IPS-20b (cell line): ENCODE results near the gene IL17REL.

Experiments
- H3K27ac ChIP-seq: one replicate; pipeline ENCODE4 v1.5.1; 2013; ENCODE audit warnings: low read length
- H3K27me3 ChIP-seq: 2 replicates; pipeline ENCODE4 v1.6.1; 2013; ENCODE audit warnings: mild to moderate bottlenecking, low read length, inconsistent platforms; ENCODE audit not compliant: insufficient read depth
- H3K36me3 ChIP-seq: 2 replicates; pipeline ENCODE4 v1.6.1; 2013; ENCODE audit warnings: low read depth, mild to moderate bottlenecking, inconsistent platforms, low read length, moderate library complexity; ENCODE audit not compliant: insufficient read depth
- H3K4me1 ChIP-seq: 2 replicates; pipeline ENCODE4 v1.6.1; 2013; ENCODE audit warnings: mild to moderate bottlenecking, control low read depth, inconsistent platforms, low read length, moderate library complexity; ENCODE audit not compliant: insufficient read depth
- H3K4me3 ChIP-seq: 2 replicates; pipeline ENCODE4 v1.5.1; 2013; ENCODE audit warnings: mild to moderate bottlenecking, low read length, inconsistent platforms
- H3K9ac ChIP-seq: 2 replicates; pipeline ENCODE4 v1.6.1; 2013; ENCODE audit warnings: low read depth, mild to moderate bottlenecking, inconsistent platforms, low read length, moderate library complexity
- H3K9me3 ChIP-seq: 2 replicates; pipeline ENCODE4 v1.6.1; 2013; ENCODE audit warnings: mild to moderate bottlenecking, low read depth, low read length, inconsistent platforms; ENCODE audit not compliant: insufficient read depth

IL17REL gene

DNA sequence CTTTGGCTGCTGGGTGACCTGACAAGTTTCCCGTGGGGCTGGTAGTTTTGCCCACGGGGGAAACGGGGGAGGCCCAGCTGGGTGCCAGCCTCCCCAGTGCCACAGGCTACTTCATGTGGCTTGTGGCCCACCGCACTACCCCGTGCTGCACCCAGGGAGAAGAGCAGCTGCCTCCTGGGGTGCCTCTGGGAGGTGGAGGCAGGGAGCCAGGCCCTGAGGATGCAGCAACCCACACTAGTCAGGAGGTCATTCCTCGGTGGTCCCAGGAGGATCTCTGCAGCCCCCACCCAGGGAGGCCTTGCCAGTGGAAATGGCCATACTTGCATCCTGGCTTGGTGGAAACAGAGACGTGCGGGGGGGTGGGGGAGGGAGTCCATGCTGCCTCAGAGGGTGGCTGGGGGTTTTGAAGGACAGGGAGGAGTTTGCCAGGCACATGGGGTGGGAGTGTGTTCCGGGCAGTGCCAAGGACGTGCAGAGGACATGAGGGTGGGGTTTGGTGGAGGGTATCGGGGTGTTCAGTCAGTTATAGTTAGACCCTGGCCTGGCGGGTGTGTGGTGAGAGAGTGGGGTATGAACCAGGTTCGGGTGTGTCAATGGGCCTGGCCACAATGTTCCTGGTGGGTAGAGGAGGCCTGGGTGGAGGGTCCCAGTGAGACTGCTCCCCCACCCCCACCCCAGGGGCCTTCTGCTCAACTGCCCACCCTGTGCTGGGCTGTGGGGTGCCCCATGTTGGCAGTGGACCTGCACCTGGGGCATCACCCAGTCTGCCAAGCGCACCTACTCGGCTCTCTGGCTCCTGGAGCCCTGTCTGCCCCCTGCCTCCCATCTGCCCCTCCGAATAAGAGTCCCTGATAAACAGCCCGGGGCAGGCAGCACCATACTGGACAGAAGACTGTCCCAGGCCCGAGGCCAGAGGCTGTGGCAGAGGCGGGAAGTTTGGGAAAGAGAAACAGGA is 48.2 kb downstream of the IL17REL start:
- H3K36me3 ChIP-seq = peaks cover 18% of the 10 kb centered on the region; the same call in 1 of the 2 replicates
- H3K4me1 ChIP-seq = no peaks in the 10 kb centered on the region; the same call in 1 of the 2 replicates
- H3K4me3 ChIP-seq = no peak overlapping the region
- H3K9me3 ChIP-seq = no peaks in the 10 kb centered on the region
- no peak overlapping the region for H3K27ac ChIP-seq
- H3K27me3 ChIP-seq = peaks cover 11% of the 10 kb centered on the region; the same call in 1 of the 2 replicates
- no peak overlapping the region for H3K9ac ChIP-seq

DNA sequence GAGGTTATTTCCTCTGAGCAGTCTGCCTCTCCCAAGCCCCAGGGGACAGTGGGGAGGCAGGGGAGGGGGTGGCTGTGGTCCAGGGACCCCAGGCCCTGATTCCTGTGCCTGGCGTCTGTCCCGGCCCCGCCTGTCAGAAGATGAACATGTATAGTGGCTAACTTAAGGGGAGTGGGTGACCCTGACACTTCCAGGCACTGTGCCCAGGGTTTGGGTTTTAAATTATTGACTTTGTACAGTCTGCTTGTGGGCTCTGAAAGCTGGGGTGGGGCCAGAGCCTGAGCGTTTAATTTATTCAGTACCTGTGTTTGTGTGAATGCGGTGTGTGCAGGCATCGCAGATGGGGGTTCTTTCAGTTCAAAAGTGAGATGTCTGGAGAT is 48.9 kb downstream of the IL17REL start:
- H3K36me3 ChIP-seq = peaks cover 18% of the 10 kb centered on the region; the same call in 1 of the 2 replicates
- H3K9ac ChIP-seq = no peak overlapping the region
- no peaks in the 10 kb centered on the region for H3K9me3 ChIP-seq
- no peak overlapping the region for H3K27ac ChIP-seq
- H3K4me1 ChIP-seq = no peaks in the 10 kb centered on the region; the same call in 1 of the 2 replicates
- H3K4me3 ChIP-seq = no peak overlapping the region
- H3K27me3 ChIP-seq = peaks cover 17% of the 10 kb centered on the region; the same call in 1 of the 2 replicates

DNA sequence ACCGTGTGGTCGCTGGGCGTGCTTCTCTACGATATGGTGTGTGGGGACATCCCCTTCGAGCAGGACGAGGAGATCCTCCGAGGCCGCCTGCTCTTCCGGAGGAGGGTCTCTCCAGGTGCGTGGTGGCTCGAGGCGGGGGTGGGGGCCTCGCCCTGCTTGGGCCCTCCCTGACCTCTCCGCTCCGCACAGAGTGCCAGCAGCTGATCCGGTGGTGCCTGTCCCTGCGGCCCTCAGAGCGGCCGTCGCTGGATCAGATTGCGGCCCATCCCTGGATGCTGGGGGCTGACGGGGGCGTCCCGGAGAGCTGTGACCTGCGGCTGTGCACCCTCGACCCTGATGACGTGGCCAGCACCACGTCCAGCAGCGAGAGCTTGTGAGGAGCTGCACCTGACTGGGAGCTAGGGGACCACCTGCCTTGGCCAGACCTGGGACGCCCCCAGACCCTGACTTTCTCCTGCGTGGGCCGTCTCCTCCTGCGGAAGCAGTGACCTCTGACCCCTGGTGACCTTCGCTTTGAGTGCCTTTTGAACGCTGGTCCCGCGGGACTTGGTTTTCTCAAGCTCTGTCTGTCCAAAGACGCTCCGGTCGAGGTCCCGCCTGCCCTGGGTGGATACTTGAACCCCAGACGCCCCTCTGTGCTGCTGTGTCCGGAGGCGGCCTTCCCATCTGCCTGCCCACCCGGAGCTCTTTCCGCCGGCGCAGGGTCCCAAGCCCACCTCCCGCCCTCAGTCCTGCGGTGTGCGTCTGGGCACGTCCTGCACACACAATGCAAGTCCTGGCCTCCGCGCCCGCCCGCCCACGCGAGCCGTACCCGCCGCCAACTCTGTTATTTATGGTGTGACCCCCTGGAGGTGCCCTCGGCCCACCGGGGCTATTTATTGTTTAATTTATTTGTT is 49.6 kb downstream of the IL17REL start:
- Histone ChIP-seq H3K9ac (peak overlapping the region; percentile 65; the same call in 1 of the 2 replicates), H3K36me3 (peaks cover 18% of the 10 kb centered on the region; the same call in 1 of the 2 replicates), H3K27me3 (peaks cover 17% of the 10 kb centered on the region; the same call in 1 of the 2 replicates), H3K27ac (no peak overlapping the region), H3K9me3 (no peaks in the 10 kb centered on the region), H3K4me3 (peak overlapping the region; percentile 51; the same call in 1 of the 2 replicates), H3K4me1 (no peaks in the 10 kb centered on the region; the same call in 1 of the 2 replicates)

DNA sequence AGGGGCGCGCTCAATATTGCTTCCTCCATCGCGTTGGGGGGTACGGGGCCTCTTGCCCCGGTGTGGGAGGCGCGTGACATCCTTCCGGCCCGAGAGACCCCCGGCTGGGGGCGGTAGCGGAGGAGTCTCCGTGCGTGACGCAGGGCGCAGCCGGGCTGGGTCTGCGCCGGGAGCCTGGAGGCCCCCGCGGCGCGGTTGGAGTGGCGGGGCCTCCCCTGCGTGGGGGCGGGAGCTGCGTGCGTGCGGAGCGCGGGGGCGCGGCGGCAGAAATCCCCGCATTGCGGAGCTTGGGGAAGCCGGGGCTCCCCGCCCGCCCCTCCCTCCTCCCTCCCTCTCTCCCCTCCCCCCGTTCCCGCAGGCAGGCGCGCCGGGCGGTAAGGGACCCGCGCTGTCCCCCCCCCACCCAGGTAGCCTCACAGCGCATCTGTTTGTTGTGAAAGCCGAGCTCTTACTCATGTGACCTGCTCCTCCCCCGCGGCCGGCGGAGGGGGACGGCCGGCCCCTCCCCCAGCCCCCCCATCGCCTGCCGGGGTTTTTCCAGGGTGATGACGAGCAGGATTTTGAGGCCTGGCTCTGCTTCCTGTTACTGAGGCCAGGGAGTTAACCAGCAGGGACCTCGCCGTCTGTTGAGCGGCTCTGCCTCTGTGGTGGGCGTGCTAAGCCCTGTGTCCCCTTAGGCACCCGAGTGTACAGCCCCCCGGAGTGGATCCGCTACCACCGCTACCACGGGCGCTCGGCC is 50.4 kb downstream of the IL17REL start:
- H3K9me3 ChIP-seq = no peaks in the 10 kb centered on the region
- H3K36me3 ChIP-seq = peaks cover 18% of the 10 kb centered on the region; the same call in 1 of the 2 replicates
- H3K27ac ChIP-seq = no peak overlapping the region
- peaks cover 17% of the 10 kb centered on the region; the same call in 1 of the 2 replicates for H3K27me3 ChIP-seq
- H3K4me1 ChIP-seq = no peaks in the 10 kb centered on the region; the same call in 1 of the 2 replicates
- H3K9ac ChIP-seq = peak overlapping the region; percentile 65; the same call in 1 of the 2 replicates
- H3K4me3 ChIP-seq = peak overlapping the region; percentile 78

DNA sequence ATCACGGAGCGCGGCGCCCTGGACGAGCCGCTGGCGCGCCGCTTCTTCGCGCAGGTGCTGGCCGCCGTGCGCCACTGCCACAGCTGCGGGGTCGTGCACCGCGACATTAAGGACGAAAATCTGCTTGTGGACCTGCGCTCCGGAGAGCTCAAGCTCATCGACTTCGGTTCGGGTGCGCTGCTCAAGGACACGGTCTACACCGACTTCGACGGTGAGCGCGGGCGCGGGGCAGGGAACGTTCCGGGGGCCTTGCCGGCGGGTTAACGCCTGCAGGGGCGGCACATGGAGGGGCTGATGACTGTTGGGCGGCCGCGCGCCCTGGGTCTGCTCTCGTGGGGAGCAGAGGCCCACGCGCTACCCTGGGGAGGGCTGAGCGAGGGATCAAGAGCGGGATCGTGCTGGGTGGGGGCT is 51.0 kb downstream of the IL17REL start:
- Histone ChIP-seq H3K9ac (peak overlapping the region; percentile 45; the same call in 1 of the 2 replicates), H3K4me1 (no peaks in the 10 kb centered on the region; the same call in 1 of the 2 replicates), H3K4me3 (peak overlapping the region; percentile 78), H3K27ac (no peak overlapping the region), H3K36me3 (peaks cover 18% of the 10 kb centered on the region; the same call in 1 of the 2 replicates), H3K9me3 (no peaks in the 10 kb centered on the region), H3K27me3 (peaks cover 17% of the 10 kb centered on the region; the same call in 1 of the 2 replicates)

DNA sequence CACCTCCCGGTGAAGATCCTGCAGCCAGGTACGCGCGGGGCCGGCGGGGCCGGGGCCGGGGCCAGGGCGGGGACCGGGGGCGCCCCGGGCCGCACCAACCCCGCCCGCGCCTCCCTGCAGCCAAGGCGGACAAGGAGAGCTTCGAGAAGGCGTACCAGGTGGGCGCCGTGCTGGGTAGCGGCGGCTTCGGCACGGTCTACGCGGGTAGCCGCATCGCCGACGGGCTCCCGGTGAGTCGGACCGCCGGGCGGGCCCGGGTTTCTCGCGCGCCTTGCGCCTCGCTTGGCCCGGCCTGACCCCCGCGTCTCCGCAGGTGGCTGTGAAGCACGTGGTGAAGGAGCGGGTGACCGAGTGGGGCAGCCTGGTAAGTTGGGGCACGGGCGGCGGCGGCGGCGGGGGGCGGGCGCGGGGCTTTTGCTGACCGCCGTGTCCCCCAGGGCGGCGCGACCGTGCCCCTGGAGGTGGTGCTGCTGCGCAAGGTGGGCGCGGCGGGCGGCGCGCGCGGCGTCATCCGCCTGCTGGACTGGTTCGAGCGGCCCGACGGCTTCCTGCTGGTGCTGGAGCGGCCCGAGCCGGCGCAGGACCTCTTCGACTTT is 51.5 kb downstream of the IL17REL start:
- Histone ChIP-seq H3K27me3 (peaks cover 17% of the 10 kb centered on the region; the same call in 1 of the 2 replicates), H3K9ac (peak overlapping the region; percentile 45; the same call in 1 of the 2 replicates), H3K36me3 (peaks cover 18% of the 10 kb centered on the region; the same call in 1 of the 2 replicates), H3K4me1 (no peaks in the 10 kb centered on the region; the same call in 1 of the 2 replicates), H3K9me3 (no peaks in the 10 kb centered on the region), H3K4me3 (peak overlapping the region; percentile 78), H3K27ac (no peak overlapping the region)

DNA sequence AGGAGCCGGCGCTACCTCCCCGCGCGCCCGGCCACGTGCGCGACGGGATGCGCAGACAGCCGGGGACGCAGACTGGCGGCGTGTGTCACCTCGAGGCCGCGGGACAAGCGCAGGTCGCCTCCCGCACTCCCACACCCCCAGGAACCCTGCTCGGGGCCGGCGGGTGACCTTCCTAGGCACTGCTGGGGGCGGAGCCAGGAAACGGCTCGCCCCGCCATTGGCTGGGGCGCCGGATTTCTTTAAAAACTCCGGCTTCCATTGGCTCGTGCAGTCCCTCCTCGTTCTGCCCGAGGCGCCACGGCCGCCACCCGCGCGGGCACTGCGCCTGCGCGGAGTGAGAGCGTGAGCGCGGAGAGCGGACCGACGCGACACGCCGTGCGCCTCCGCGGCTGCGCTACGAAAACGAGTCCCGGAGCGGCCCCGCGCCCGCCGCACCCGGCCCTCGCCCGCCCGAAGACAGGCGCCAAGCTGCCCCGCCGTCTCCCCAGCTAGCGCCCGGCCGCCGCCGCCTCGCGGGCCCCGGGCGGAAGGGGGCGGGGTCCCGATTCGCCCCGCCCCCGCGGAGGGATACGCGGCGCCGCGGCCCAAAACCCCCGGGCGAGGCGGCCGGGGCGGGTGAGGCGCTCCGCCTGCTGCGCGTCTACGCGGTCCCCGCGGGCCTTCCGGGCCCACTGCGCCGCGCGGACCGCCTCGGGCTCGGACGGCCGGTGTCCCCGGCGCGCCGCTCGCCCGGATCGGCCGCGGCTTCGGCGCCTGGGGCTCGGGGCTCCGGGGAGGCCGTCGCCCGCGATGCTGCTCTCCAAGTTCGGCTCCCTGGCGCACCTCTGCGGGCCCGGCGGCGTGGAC is 52.2 kb downstream of the IL17REL start, which contains the start of gene PIM3:
Gene PIM3 (plus strand): TSS at position 614 of the 846 bp plus-strand sequence. CDS start 176 bp downstream, at position 790.
- H3K36me3 ChIP-seq = peaks cover 18% of the 10 kb centered on the region; the same call in 1 of the 2 replicates
- H3K9me3 ChIP-seq = no peaks in the 10 kb centered on the region
- H3K9ac ChIP-seq = peak within 1 kb of the TSS; percentile 59; the same call in 1 of the 2 replicates
- H3K27ac ChIP-seq = no peak within 1 kb of the TSS
- H3K27me3 ChIP-seq = peaks cover 17% of the 10 kb centered on the region; the same call in 1 of the 2 replicates
- peak within 1 kb of the TSS; percentile 78 for H3K4me3 ChIP-seq
- no peaks in the 10 kb centered on the region; the same call in 1 of the 2 replicates for H3K4me1 ChIP-seq

DNA sequence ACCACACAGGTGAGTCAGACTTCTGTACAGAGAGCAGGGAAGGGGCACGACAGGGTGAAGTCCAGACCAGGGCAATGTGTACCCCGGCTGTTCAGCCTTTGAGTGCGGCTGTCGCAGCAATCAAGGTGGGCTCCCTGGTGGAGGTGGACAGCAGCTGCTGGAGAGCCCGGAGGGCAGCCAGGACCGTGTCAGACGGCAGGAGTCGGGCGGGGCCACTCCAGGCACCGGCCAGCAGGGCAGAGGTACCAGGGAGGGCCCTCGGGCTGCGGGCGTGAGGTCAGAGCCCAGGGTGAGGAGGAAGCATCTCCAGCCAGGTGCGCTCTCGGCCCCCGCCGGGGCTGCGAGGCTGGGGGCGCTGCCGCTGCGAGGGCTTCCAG is 52.8 kb downstream of the IL17REL start:
- Histone ChIP-seq H3K27ac (no peak overlapping the region), H3K4me3 (peak overlapping the region; percentile 68), H3K9ac (peak overlapping the region; percentile 59; the same call in 1 of the 2 replicates), H3K9me3 (no peaks in the 10 kb centered on the region), H3K36me3 (peaks cover 18% of the 10 kb centered on the region; the same call in 1 of the 2 replicates), H3K27me3 (peaks cover 17% of the 10 kb centered on the region; the same call in 1 of the 2 replicates), H3K4me1 (no peaks in the 10 kb centered on the region; the same call in 1 of the 2 replicates)

DNA sequence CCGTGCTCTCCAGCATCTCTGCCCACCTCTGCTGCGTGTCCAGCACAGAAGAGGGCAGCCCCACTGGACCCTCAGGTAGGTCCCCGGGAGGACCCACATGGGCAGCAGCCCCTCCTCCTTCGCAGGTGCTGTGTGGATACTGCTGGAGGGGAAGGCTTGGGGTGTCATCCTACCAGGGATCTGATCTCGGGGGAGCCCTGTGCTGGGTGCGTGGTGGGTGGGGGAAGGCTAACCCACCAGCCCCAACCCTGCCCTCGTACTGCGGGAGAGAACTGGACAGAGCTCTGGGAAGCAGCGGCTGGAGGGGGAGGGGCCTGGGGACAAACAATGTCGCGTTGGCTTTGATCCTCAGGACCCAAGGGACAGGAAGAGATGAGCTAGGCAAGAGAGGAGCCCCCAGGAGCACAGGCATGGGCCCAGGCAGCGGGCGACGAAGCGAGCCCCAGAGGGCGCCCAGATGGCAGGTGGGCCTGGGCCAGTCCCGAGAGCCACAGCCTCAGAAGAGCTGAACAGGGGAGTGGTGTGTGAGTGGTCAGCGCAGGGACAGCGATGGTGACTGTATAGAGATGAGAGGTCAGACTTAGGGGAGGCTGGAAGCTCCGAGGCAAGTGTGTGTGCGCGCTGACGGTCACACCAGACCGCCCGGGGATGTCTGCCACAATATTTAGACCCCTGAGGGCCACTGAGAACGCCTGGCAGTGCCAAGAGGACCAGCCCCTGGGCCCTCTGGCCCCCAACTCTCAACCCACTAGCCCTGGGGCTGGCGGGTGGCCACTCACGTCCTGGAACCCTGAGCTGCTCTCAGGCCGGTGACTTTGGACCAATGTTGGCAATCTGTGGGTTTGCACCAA is 53.4 kb downstream of the IL17REL start:
- Histone ChIP-seq H3K27ac (no peak overlapping the region), H3K9me3 (no peaks in the 10 kb centered on the region), H3K4me3 (peak overlapping the region; percentile 68; the same call in 1 of the 2 replicates), H3K9ac (no peak overlapping the region), H3K4me1 (no peaks in the 10 kb centered on the region; the same call in 1 of the 2 replicates), H3K27me3 (peaks cover 17% of the 10 kb centered on the region; the same call in 1 of the 2 replicates), H3K36me3 (peaks cover 18% of the 10 kb centered on the region; the same call in 1 of the 2 replicates)
